GM12878 (cell line): ENCODE results near the gene WIPF1. TPM values are rescaled to one million over a fixed set of nuclear protein-coding genes. Genes with fewer than 3 reads are reported as not detected.

Experiments
- ATAC-seq: fragments of 200-7000 bp; cut with Tn5 transposase; 3 replicates; pipeline ENCODE4 v1.9.1; 2020; ENCODE audit warnings: mild to moderate bottlenecking, moderate library complexity
- BruUV-seq: library from RNA; stranded (reverse); fragments of 400-500 nt; replicated peaks from 2 replicates; lab custom pipeline; 2021; lab: Mats Ljungman, UMichigan
- CTCF ChIA-PET: fragments of 300-600 bp; sonication (Branson Sonifier 250); formaldehyde crosslinking; extraction: SDS; loops from one replicate; lab custom pipeline; 2021; ENCODE audit warnings: inconsistent platforms; lab: Yijun Ruan, JAX
- POLR2A ChIA-PET: fragments of 350-600 bp; formaldehyde crosslinking; extraction: SDS; loops from one replicate; lab custom pipeline; 2021; ENCODE audit warnings: inconsistent platforms; lab: Charles Lee
- RAD21 ChIA-PET: fragments of 300-600 bp; sonication (Branson Sonifier 250); formaldehyde crosslinking; loops from one replicate; lab custom pipeline; 2023; ENCODE audit warnings: antibody characterized with exemption; ENCODE audit not compliant: unreplicated experiment; lab: Charles Lee
- SMC1A ChIA-PET: fragments of 300-600 bp; sonication (Branson Sonifier 250); formaldehyde crosslinking; loops from one replicate; lab custom pipeline; 2023; ENCODE audit not compliant: unreplicated experiment, uncharacterized antibody; lab: Charles Lee
- DNase-seq: peaks from one replicate; pipeline ENCODE4 v3.0.0-alpha.2; 2011; ENCODE audit warnings: low read depth, low spot score
- FAIRE-seq: peaks from 3 replicates; lab custom pipeline; 2011; peaks lifted over from hg19 to GRCh38; lab: Jason Lieb, UNC
- H2AFZ ChIP-seq: 2 replicates; pipeline ENCODE4 v1.6.0; 2011; ENCODE audit warnings: low read depth, low read length, control low read depth; ENCODE audit not compliant: control insufficient read depth
- H3K27ac ChIP-seq: 2 replicates; pipeline ENCODE4 v1.5.1; 2011; ENCODE audit warnings: control low read depth; ENCODE audit not compliant: control insufficient read depth, insufficient read depth
- H3K27me3 ChIP-seq, 2 experiments: replicated peaks in 1 of 2; 2 replicates each; pipeline versions ENCODE4 v1.6.0 to v1.6.1; 2011; ENCODE audit warnings: low read length in 1 of 2; ENCODE audit not compliant: control insufficient read depth in 2 of 2, insufficient read depth in 2 of 2
- H3K36me3 ChIP-seq, 2 experiments: 2 replicates each; pipeline ENCODE4 v1.5.1; 2011; ENCODE audit warnings: low read length in 1 of 2; ENCODE audit not compliant: control insufficient read depth in 2 of 2, insufficient read depth in 2 of 2
- H3K4me1 ChIP-seq: 2 replicates; pipeline ENCODE4 v1.6.1; 2011; ENCODE audit warnings: mild to moderate bottlenecking, low read length, moderate library complexity, mixed read lengths; ENCODE audit not compliant: control insufficient read depth, insufficient read depth
- H3K4me2 ChIP-seq: 2 replicates; pipeline ENCODE4 v1.6.0; 2011; ENCODE audit warnings: control low read depth; ENCODE audit not compliant: control insufficient read depth, insufficient read depth
- H3K4me3 ChIP-seq: fragments of 200-600 bp; sonication (generic); 2 replicates; pipeline ENCODE4 v1.5.1; 2016
- H3K79me2 ChIP-seq: 2 replicates; pipeline ENCODE4 v1.6.0; 2011; ENCODE audit warnings: low read length; ENCODE audit not compliant: control insufficient read depth, insufficient read depth
- H3K9ac ChIP-seq: 2 replicates; pipeline ENCODE4 v1.8.0; 2011; ENCODE audit warnings: low read length, control low read depth, mixed read lengths; ENCODE audit not compliant: control insufficient read depth, insufficient read depth
- H3K9me3 ChIP-seq: replicated peaks from 3 replicates; pipeline ENCODE4 v1.5.1; 2011; ENCODE audit warnings: mild to moderate bottlenecking, low read length; ENCODE audit not compliant: control insufficient read depth, insufficient read depth
- H4K20me1 ChIP-seq: 2 replicates; pipeline ENCODE4 v1.6.0; 2011; ENCODE audit not compliant: control insufficient read depth, insufficient read depth
- CBX3 ChIP-seq: fragments of 200-600 bp; sonication (generic); IDR thresholded peaks from 2 replicates; pipeline ENCODE4 v1.6.1; 2016; ENCODE audit warnings: low read depth, borderline replicate concordance
- ETV6 ChIP-seq, 2 experiments: fragments of 450-650 bp in 1 of 2; IDR thresholded peaks in 1 of 2; conservative IDR thresholded peaks in 1 of 2; 2 replicates each; pipeline ENCODE4 v1.6.1; 2014; ENCODE audit warnings: antibody characterized with exemption in 1 of 2, borderline replicate concordance in 1 of 2, low read depth in 1 of 2, mild to moderate bottlenecking in 1 of 2, moderate library complexity in 1 of 2
- IKZF2 ChIP-seq, 2 experiments: fragments of 450-650 bp; IDR thresholded peaks; 2 replicates each; pipeline ENCODE4 v1.6.1; 2017; ENCODE audit warnings: mild to moderate bottlenecking in 2 of 2, moderate library complexity in 2 of 2
- IRF3 ChIP-seq: fragments of 450-650 bp; IDR thresholded peaks from 2 replicates; pipeline ENCODE4 v1.6.1; 2014; ENCODE audit warnings: mild to moderate bottlenecking
- POLR2AphosphoS5 ChIP-seq: IDR thresholded peaks from 2 replicates; pipeline ENCODE4 v1.6.1; 2011; ENCODE audit warnings: mild to moderate bottlenecking, low read length, inconsistent platforms
- RELB ChIP-seq: fragments of 450-650 bp; IDR thresholded peaks from 2 replicates; pipeline ENCODE4 v1.6.1; 2017; ENCODE audit warnings: low read depth, mild to moderate bottlenecking, moderate library complexity
- SMAD5 ChIP-seq: IDR thresholded peaks from 2 replicates; pipeline ENCODE4 v1.6.1; 2016; ENCODE audit warnings: antibody characterized with exemption, low read depth
- ZNF217 ChIP-seq: fragments of 450-650 bp; IDR thresholded peaks from 2 replicates; pipeline ENCODE4 v1.6.1; 2017; ENCODE audit warnings: antibody characterized with exemption, mild to moderate bottlenecking
- ZSCAN29 ChIP-seq: fragments of 450-650 bp; IDR thresholded peaks from 2 replicates; pipeline ENCODE4 v1.6.1; 2017; ENCODE audit warnings: mild to moderate bottlenecking, moderate library complexity
- WGBS: methylation state at CpG from one replicate; pipeline ENCODE4 v1.1.6; 2016; ENCODE audit warnings: low lambda C conversion rate; ENCODE audit not compliant: insufficient replicate concordance, insufficient coverage; ENCODE audit errors: missing lambda C conversion rate; 5-methylcytosine and 5-hydroxymethylcytosine counted together
- in situ Hi-C: fragments of 300-500 bp; cut with MboI; formaldehyde crosslinking; loops from 9 replicates; pipeline ENCODE4 v1.14.3; 2018; ENCODE audit warnings: mixed read lengths
- intact Hi-C: fragments of 100-400 bp; cut with micrococcal nuclease; formaldehyde crosslinking; loops from one replicate; pipeline ENCODE4 v1.14.2; 2022; ENCODE audit not compliant: unreplicated experiment
- polyA plus RNA-seq, 11 experiments: library from polyadenylated mRNA; depleted of rRNA in 4 of 11; unstranded in 6 of 11; stranded (reverse) in 5 of 11; fragments of >200 nt; fragmentation: Nextera tagmentation in 4 of 11; fragmentation: Illumina TruSeq in 1 of 11; extraction: Ambion mirVana in 4 of 11; extraction: Trizol in 1 of 11; gene quantifications; 1 replicate in 1 of 11; 2 replicates in 10 of 11; pipeline versions ENCODE4 v1.2.1 to v1.2.3, GENCODE V29; 2011 to 2016; ENCODE audit warnings: inconsistent platforms in 2 of 11, missing spikeins in 2 of 11, low read depth in 1 of 11
- total RNA-seq, 4 experiments: library from RNA; depleted of rRNA in 3 of 4; stranded (reverse); fragments of >200 nt in 3 of 4; fragmentation: Illumina TruSeq in 1 of 4; extraction: Trizol in 1 of 4; gene quantifications; 2 replicates each; pipeline versions ENCODE4 v1.2.1 to v1.2.3, GENCODE V29; 2013 to 2021

The WIPF1 gene
- total and polyA plus RNA-seq, 10 of the 15 experiments (the other 5 are each of a cell fraction or from before 2014, with no cell fraction given) = 23.1 to 188 (median 68.9) TPM

GRCh38 chr2:174615871-174616436, 18.4 kb upstream of the WIPF1 start (continued):
- TF ChIP-seq IRF3 = no peak
- TF ChIP-seq RELB = no peak
- TF ChIP-seq, all 136 proteins: peak for 7

- ChIA-PET SMC1A (interaction anchor here (1.0 to 31.8 kb wide), 4 partner anchors 15 to 68 kb away, joined by 3 to 537 read pairs (median 484); partner anchors contain the start of gene WIPF1), POLR2A (interaction anchor here (0.7 to 10.9 kb wide), 9 partner anchors 9 to 68 kb away, joined by 3 to 246 read pairs (median 12); partner anchors contain the start of gene WIPF1), RAD21 (interaction anchor here (10.2 to 16.5 kb wide), 2 partner anchors 18 to 20 kb away, joined by 137 to 292 read pairs; partner anchors contain the start of gene WIPF1), CTCF (interaction anchor here (1.5 to 31.2 kb wide), 4 partner anchors 9 to 70 kb away, joined by 3 to 534 read pairs (median 52); partner anchors contain the start of gene WIPF1)
- H3K9ac ChIP-seq = no peak overlapping the region
- ATAC-seq (no peak), FAIRE-seq (no peak), DNase-seq (no peak)
- no peaks in the 10 kb centered on the region for H3K27me3 ChIP-seq
- no TSS peak for BruUV-seq
- intact Hi-C loops (no loop called here), in situ Hi-C loops (no loop called here)
- peaks cover 14% of the 10 kb centered on the region for H3K79me2 ChIP-seq
- H2AFZ ChIP-seq = no peak overlapping the region
- H4K20me1 ChIP-seq = no peaks in the 10 kb centered on the region
- H3K27ac ChIP-seq = no peak overlapping the region
- H3K9me3 ChIP-seq = no peaks in the 10 kb centered on the region
- no peak for TF ChIP-seq ZNF217
- no peak for TF ChIP-seq IKZF2 (IDR thresholded peaks at IDR 0.05)
- TF ChIP-seq SMAD5 = no peak
- TF ChIP-seq ZSCAN29 = no peak
- TF ChIP-seq ETV6 (conservative IDR thresholded peaks at IDR 0.05 in 1 of 2, IDR thresholded peaks at IDR 0.05 in 1 of 2; ENCODE audit: borderline replicate concordance in 1 of 2, low read depth in 1 of 2) = no peak
- no peak for TF ChIP-seq CBX3
- no peak for TF ChIP-seq POLR2AphosphoS5
- H3K4me2 ChIP-seq = no peak overlapping the region
- peaks cover 58% of the 10 kb centered on the region for H3K4me1 ChIP-seq
- 83% methylated on average over 4 of the region's 4 CpGs for WGBS
- no peak overlapping the region for H3K4me3 ChIP-seq
- H3K36me3 ChIP-seq = peaks cover 0 to 3% of the 10 kb centered on the region in 2 experiments; a peak in 1 of 4 replicates
Measured at GRCh38 chr2:174614261-174614660, 16.7 kb upstream of the WIPF1 start.
